Nucleus accumbens (tissue), 56 donors: ENCODE results near the gene SEPTIN12.

Experiments
- DNase-seq, 56 donors: peaks; one replicate each; lab custom pipeline; 2025; lab: John Stamatoyannopoulos, UW

The SEPTIN12 gene

GRCh38 chr16:4734063-4734729 lies 53.9 kb downstream of the SEPTIN12 start, which contains the start of the genes ANKS3 and DNAAF8:
Gene ANKS3 (minus strand): TSS chr16:4734271. CDS start chr16:4730149, 4,122 bp downstream.
Gene DNAAF8 (plus strand): TSS chr16:4734537. CDS start chr16:4736515, 1,978 bp downstream.
- peak; percentile 68 to 97 (median 92) for DNase-seq

GRCh38 chr16:4733747-4734062 lies 54.4 kb downstream of the SEPTIN12 start:
- DNase-seq: peak in 3 of 56 donors; percentile 34 to 57 (median 55)

GRCh38 chr16:4733211-4733742 lies 54.9 kb downstream of the SEPTIN12 start:
- no peak for DNase-seq

GRCh38 chr16:4729876-4730275 lies 58.3 kb downstream of the SEPTIN12 start:
- no peak for DNase-seq

GRCh38 chr16:4728676-4729075 lies 59.5 kb downstream of the SEPTIN12 start:
- DNase-seq: no peak
